OCI-LY1 (cell line): ENCODE measurements around the gene BEND7.
A peak's percentile ranks its signal among the peaks of the same experiment; 100 is the strongest.

Experiments
- EZH2 ChIP-seq: fragments of 200-600 bp; sonication (generic), shearing (Covaris generic); IDR thresholded peaks from 2 replicates; pipeline ENCODE4 v1.8.0; 2017; ENCODE audit warnings: borderline replicate concordance, mixed run types, mild to moderate bottlenecking, antibody characterized with exemption, low read length, moderate library complexity, mixed read lengths
- TF ChIP-seq, protein P1 (sequence below): fragments of 200-600 bp; sonication (generic), shearing (Covaris generic); IDR thresholded peaks from 2 replicates; pipeline ENCODE4 v1.5.1; 2017; ENCODE audit warnings: mild to moderate bottlenecking, antibody characterized with exemption, low read length, moderate library complexity, mixed read lengths

DNA sequence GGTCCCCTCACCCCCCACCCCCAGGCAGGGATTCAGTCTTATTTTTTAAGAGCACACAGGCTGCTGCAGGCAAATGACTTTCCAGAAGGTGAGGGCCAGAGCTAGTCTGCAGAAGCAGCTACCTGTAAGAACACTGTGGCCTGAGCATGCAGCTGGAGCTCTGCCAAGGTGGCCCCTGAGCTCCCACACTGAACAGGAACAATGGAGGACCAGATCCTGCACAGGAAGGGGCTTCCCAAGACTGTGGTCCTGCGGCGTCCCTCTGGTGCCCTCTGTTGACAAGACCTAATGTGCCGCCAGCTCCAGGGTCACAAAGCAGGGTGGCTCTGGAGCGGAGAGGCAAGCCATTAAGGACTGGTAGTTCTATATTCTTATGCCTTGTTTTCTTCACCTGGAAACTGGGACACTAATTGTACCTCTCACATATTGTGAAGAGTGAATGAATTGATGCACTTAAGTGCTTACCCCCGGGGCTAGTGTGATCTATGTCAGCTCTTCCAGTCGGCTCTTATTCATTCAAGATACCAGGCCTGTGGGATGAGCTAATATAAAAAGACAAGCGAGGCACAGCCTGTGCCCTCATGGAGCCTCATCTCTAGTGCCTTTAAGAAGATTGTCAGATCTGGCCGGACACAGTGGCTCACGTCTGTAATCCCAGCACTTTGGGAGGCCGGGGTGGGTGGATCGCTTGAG is 8.0 kb upstream of the BEND7 start:
- TF ChIP-seq EZH2, result no peak
- TF ChIP-seq, protein P1, sequence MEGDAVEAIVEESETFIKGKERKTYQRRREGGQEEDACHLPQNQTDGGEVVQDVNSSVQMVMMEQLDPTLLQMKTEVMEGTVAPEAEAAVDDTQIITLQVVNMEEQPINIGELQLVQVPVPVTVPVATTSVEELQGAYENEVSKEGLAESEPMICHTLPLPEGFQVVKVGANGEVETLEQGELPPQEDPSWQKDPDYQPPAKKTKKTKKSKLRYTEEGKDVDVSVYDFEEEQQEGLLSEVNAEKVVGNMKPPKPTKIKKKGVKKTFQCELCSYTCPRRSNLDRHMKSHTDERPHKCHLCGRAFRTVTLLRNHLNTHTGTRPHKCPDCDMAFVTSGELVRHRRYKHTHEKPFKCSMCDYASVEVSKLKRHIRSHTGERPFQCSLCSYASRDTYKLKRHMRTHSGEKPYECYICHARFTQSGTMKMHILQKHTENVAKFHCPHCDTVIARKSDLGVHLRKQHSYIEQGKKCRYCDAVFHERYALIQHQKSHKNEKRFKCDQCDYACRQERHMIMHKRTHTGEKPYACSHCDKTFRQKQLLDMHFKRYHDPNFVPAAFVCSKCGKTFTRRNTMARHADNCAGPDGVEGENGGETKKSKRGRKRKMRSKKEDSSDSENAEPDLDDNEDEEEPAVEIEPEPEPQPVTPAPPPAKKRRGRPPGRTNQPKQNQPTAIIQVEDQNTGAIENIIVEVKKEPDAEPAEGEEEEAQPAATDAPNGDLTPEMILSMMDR, result peak; percentile 51; the same call in 1 of the 2 replicates
